ENCODE results near the gene KLK2.

KLK2 gene

GRCh38 chr19:50832666-50833065 lies 40.6 kb upstream of the KLK2 start:
- ChIA-PET CTCF (no interaction called here), POLR2A (ENCODE audit: low non-redundant PET) (no interaction called here)
- H3K27ac ChIP-seq: no peak overlapping the region
- TF ChIP-seq CTCF (conservative IDR thresholded peaks at IDR 0.05; ENCODE audit: low read depth): no peak
- no peak for DNase-seq (ENCODE audit: low spot score)

- CTCF ChIA-PET: no interaction called here
- H3K27ac ChIP-seq: no peak within 1 kb of the TSS
- TF ChIP-seq CTCF (conservative IDR thresholded peaks at IDR 0.05; ENCODE audit: low read depth): no peak
- DNase-seq (ENCODE audit: low spot score): no peak
- POLR2A ChIA-PET (ENCODE audit: low non-redundant PET): no interaction called here
These were observed 40.0 kb upstream of the KLK2 start, which contains the start of gene KLK15 for GRCh38 chr19:50833117-50833801. TSS of gene KLK15 (minus strand) at chr19:50833574. CDS start at chr19:50831492, 2,082 bp downstream.

GRCh38 chr19:50833802-50834167 lies 39.5 kb upstream of the KLK2 start:
- CTCF ChIA-PET: no interaction called here
- DNase-seq (ENCODE audit: low spot score): no peak
- POLR2A ChIA-PET (ENCODE audit: low non-redundant PET): no interaction called here
- no peak overlapping the region for H3K27ac ChIP-seq
- no peak for TF ChIP-seq CTCF (conservative IDR thresholded peaks at IDR 0.05; ENCODE audit: low read depth)

- no peak for TF ChIP-seq CTCF (conservative IDR thresholded peaks at IDR 0.05; ENCODE audit: low read depth)
- ChIA-PET CTCF (interaction anchor here (0.5 kb wide), 1 partner anchor 88 kb away, joined by 7 read pairs; no protein-coding TSS in a partner anchor), POLR2A (ENCODE audit: low non-redundant PET) (interaction anchor here (0.6 kb wide), 1 partner anchor 909 kb away, joined by 6 read pairs; no protein-coding TSS in a partner anchor)
- DNase-seq (ENCODE audit: low spot score): no peak
- no peak overlapping the region for H3K27ac ChIP-seq
These were observed 38.0 kb upstream of the KLK2 start for GRCh38 chr19:50835103-50835784.

GRCh38 chr19:50835785-50836542 lies 37.3 kb upstream of the KLK2 start:
- no peak overlapping the region for H3K27ac ChIP-seq
- POLR2A ChIA-PET (ENCODE audit: low non-redundant PET): interaction anchor here (0.6 kb wide), 1 partner anchor 910 kb away, joined by 6 read pairs; no protein-coding TSS in a partner anchor
- TF ChIP-seq CTCF (conservative IDR thresholded peaks at IDR 0.05; ENCODE audit: low read depth): no peak
- CTCF ChIA-PET: no interaction called here
- peak; percentile 86 for DNase-seq (ENCODE audit: low spot score)

GRCh38 chr19:50836543-50837195 lies 36.6 kb upstream of the KLK2 start:
- no peak overlapping the region for H3K27ac ChIP-seq
- CTCF ChIA-PET: interaction anchor here (0.7 kb wide), 1 partner anchor 170 kb away, joined by 3 read pairs; no protein-coding TSS in a partner anchor
- POLR2A ChIA-PET (ENCODE audit: low non-redundant PET): no interaction called here
- DNase-seq (ENCODE audit: low spot score): no peak
- TF ChIP-seq CTCF (conservative IDR thresholded peaks at IDR 0.05; ENCODE audit: low read depth): no peak
